Lower leg skin (tissue), 4 donors: ENCODE data around the gene APOE. TPM values are rescaled to one million over a fixed set of nuclear protein-coding genes. Genes with fewer than 3 reads are reported as not detected.
"Not testable (repeated sequence)": the region's sequence is repeated elsewhere in the genome, so short reads cannot be mapped to it uniquely, and the experiment has no call there.

Experiments
- DNase-seq, 2 donors: peaks; one replicate each; pipeline ENCODE4 v3.0.0-alpha.2; 2019; ENCODE audit warnings: low spot score in 2 of 2
- H3K4me3 ChIP-seq: fragments of 200-600 bp; sonication (generic); 2 replicates; pipeline ENCODE4 v1.5.1; 2017; ENCODE audit warnings: mild to moderate bottlenecking, low read depth; ENCODE audit not compliant: poor library complexity, severe bottlenecking
- CTCF ChIP-seq, 3 donors: fragments of 450-650 bp; IDR thresholded peaks; one replicate each; pipeline ENCODE4 v1.5.1; 2016; ENCODE audit warnings: antibody characterized with exemption in 3 of 3, mild to moderate bottlenecking in 3 of 3, moderate library complexity in 2 of 3
- POLR2A ChIP-seq, 2 donors: fragments of 450-650 bp; IDR thresholded peaks; one replicate each; pipeline ENCODE4 v1.6.1; 2016 to 2017; ENCODE audit warnings: antibody characterized with exemption in 2 of 2, mild to moderate bottlenecking in 1 of 2, moderate library complexity in 1 of 2
- WGBS, 2 donors: methylation state at CpG; one replicate each; pipeline ENCODE4 v1.1.5; 2018; 5-methylcytosine and 5-hydroxymethylcytosine counted together
- intact Hi-C: fragments of 100-400 bp; cut with DNase I; formaldehyde crosslinking; loops from one replicate; pipeline ENCODE4 v1.15.0; 2023; ENCODE audit warnings: low total_unique reads
- total RNA-seq, 4 donors: library from RNA; depleted of rRNA; stranded (reverse); fragments of >200 nt; gene quantifications; one replicate each; pipeline ENCODE4 v1.1.0, GENCODE V29; 2016

APOE gene
- total RNA-seq, 4 donors from 2014 or later = 511 to 997 (median 747) TPM

- DNase-seq = no peak
- 86 to 89% methylated on average over 5 of the region's 5 CpGs for WGBS, 2 donors
- TF ChIP-seq CTCF (IDR thresholded peaks at IDR 0.05) (no peak), POLR2A (IDR thresholded peaks at IDR 0.05) (no peak)
- no peak overlapping the region for H3K4me3 ChIP-seq
- intact Hi-C loops = no loop called here
Observed at GRCh38 chr19:44883922-44884321, 21.7 kb upstream of the APOE start.

- intact Hi-C loops = no loop called here
- 91 to 92% methylated on average over 4 of the region's 4 CpGs for WGBS, 2 donors
Observed at GRCh38 chr19:44884566-44884965, 21.0 kb upstream of the APOE start.

GRCh38 chr19:44886141-44886540 lies 19.5 kb upstream of the APOE start:
- TF ChIP-seq CTCF (IDR thresholded peaks at IDR 0.05) (no peak), POLR2A (IDR thresholded peaks at IDR 0.05) (no peak)
- intact Hi-C loops = no loop called here
- H3K4me3 ChIP-seq = no peak overlapping the region
- DNase-seq = no peak
- WGBS, 2 donors = 86 to 90% methylated on average over 6 of the region's 6 CpGs

More at GRCh38 chr19:44884566-44884965, 21.0 kb upstream of the APOE start:
- TF ChIP-seq CTCF (IDR thresholded peaks at IDR 0.05) = no peak
- no peak for TF ChIP-seq POLR2A (IDR thresholded peaks at IDR 0.05)
- DNase-seq = no peak
- no peak overlapping the region for H3K4me3 ChIP-seq

GRCh38 chr19:44887648-44888047 lies 17.9 kb upstream of the APOE start:
- H3K4me3 ChIP-seq = no peak overlapping the region
- 81 to 84% methylated on average over 4 of the region's 4 CpGs for WGBS, 2 donors
- no peak for TF ChIP-seq POLR2A (IDR thresholded peaks at IDR 0.05)
- no peak for TF ChIP-seq CTCF (IDR thresholded peaks at IDR 0.05)
- DNase-seq = no peak
- intact Hi-C loops = no loop called here

- 88 to 93% methylated on average over 4 of the region's 5 CpGs for WGBS, 2 donors
- H3K4me3 ChIP-seq, intact Hi-C loops, DNase-seq: not testable (repeated sequence)
Observed at GRCh38 chr19:44888335-44888734, 17.3 kb upstream of the APOE start.

- H3K4me3 ChIP-seq = peak overlapping the region; percentile 20
- TF ChIP-seq POLR2A (IDR thresholded peaks at IDR 0.05) (no peak), CTCF (IDR thresholded peaks at IDR 0.05) (no peak)
- WGBS, 2 donors = 51 to 55% methylated on average over 17 of the region's 17 CpGs
- intact Hi-C loops = no loop called here
- no peak for DNase-seq
Observed at GRCh38 chr19:44889830-44890365, 15.7 kb upstream of the APOE start.
